ENCODE data around the gene KDM4D.
A peak's percentile ranks its signal among the peaks of the same experiment; 100 is the strongest.
"Not testable (repeated sequence)": the region's sequence is repeated elsewhere in the genome, so short reads cannot be mapped to it uniquely, and the experiment has no call there.

The KDM4D gene

GRCh38 chr11:94958121-94958696, 15.3 kb upstream of the KDM4D start:
- DNase-seq = no peak

GRCh38 chr11:94959179-94959578, 14.3 kb upstream of the KDM4D start:
- no peak for DNase-seq

DNA sequence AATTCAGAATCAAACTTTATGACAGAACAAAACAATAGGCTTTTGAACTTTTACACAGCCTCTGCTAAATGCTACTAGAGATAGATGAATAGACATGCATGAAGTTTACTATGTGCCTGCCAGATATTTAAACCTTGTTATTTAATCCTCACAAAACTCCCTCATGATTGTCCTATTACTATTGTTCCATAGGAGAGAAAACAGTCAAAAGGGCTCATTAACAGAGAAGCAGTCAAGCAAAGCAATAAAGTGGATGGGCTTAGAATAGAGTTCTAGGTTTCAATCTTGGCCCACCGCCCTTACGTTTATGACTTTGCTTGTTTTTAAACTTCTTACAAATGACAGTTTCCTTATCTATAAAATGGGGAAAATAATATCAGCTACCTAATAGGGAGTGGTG, 13.0 kb upstream of the KDM4D start:
- no peak for DNase-seq

DNA sequence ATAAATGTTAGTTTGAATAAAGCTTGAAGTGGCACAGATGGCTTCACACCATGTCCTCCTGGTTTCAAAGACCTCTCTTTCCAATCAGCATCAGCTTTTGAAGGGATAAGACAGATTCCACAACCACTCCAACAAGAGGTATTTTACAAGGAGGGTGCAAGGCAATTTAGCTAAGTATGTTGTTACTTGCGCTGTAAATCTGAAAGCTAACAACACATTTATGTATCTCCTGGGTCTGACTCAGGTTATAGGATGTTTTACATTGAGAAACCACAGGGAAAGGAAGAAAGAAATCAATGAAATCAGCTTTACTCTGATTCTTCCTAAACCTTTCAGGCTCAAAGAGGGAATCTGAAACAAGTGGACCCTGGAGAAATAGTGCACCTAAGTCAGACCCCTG, 12.3 kb upstream of the KDM4D start:
- DNase-seq = no peak

DNA sequence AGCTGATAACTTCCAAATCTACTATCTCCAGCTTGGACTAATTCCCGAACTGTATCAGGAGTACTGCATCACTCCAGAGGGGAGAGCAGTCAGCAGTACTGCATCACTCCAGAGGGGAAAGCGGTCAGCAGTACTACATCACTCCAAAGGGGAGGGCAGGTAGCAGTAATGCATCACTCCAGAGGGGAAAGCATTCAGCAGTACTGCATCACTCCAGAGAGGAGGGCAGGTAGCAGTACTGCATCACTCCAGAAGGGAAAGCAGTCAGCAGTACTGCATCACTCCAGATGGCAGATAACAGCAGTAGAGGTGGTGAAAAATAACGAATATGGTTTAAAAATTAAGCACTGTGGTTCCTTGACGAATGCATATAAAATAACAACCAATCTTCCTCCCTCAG, 8.6 kb upstream of the KDM4D start:
- DNase-seq = no peak

GRCh38 chr11:94968334-94968958, 5.1 kb upstream of the KDM4D start:
- peak; percentile 37 to 41 for DNase-seq

GRCh38 chr11:94972700-94973098, 810 bp upstream of the KDM4D start:
- no peak for DNase-seq

GRCh38 chr11:94974178-94974577, 669 bp downstream of the KDM4D start:
- DNase-seq = no peak

- no peak for DNase-seq
Measured at GRCh38 chr11:94975599-94975998, 2.1 kb downstream of the KDM4D start.

DNA sequence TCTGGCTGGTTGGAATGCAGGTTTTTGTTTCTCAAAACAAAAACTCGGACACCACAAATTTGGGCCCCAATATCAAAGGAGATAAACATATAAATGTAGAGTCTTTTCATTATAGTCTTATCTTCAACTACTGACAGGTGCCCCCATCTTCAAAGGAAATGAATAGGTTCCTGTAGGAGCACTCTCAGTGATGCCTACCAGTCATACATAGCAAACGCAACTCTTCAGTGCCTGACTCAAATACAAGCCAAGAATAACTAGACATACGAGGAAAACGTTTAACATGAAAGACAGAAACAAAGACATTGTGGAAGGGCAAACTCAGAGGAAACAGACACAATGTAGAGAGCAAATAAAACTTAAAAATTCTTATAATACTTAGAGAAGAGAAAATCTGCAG, 13.9 kb downstream of the KDM4D start:
- no peak for DNase-seq

GRCh38 chr11:94988748-94989147, 15.2 kb downstream of the KDM4D start:
- DNase-seq = no peak

- no peak for DNase-seq
Measured at GRCh38 chr11:94993400-94993943, 20.0 kb downstream of the KDM4D start.

- no peak for DNase-seq
Measured at GRCh38 chr11:94997437-94997836, 23.9 kb downstream of the KDM4D start.

- no peak for DNase-seq
Measured at GRCh38 chr11:94998285-94998684, 24.8 kb downstream of the KDM4D start.

DNA sequence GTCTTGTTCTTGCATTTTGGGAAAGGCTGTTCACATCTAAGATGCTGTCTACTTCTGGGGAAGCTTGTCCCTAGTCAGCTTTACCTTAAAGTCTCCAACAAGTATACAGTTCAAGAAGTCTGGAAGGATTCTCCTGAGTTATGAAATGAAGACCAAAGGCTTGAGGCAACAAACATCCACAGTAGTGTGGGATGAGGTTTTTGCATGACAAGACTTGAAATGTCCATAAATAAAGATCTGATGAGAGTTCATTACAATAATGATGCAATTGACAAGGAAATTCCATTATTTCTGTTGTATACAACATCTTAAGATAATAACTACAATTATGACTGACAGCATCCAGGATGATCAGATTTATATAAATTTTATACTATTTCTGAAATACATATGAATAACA, 30.2 kb downstream of the KDM4D start:
- DNase-seq = no peak

GRCh38 chr11:95005642-95006041, 32.1 kb downstream of the KDM4D start:
- no peak for DNase-seq

GRCh38 chr11:95011376-95011775, 37.9 kb downstream of the KDM4D start:
- DNase-seq = no peak

GRCh38 chr11:95014184-95014821, 40.8 kb downstream of the KDM4D start:
- no peak for DNase-seq

DNA sequence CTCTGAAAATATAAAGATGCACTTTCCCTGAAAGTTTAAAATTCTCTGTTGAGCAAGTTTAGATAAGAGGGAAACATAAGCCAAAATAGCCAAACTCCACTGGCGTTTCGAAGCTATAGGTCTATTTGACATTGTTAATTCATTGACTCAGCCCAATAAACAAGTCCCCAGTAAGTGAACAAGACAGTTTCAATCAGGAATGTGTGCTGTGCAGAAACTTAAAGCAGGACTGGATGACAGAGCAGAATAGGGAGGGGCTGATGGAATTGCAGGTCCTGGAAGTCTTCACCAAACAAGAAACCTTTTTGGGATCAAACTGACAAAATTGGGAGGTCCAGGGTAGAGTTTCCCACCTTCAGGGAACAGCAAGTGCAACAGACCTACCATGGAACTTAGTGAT, 42.6 kb downstream of the KDM4D start:
- DNase-seq = no peak

GRCh38 chr11:95021468-95021867, 48.0 kb downstream of the KDM4D start:
- not testable (repeated sequence) for DNase-seq

GRCh38 chr11:95024958-95025357, 51.4 kb downstream of the KDM4D start, which contains the start of gene KDM4E:
Gene KDM4E, plus strand, starts transcription at chr11:95025258. Its CDS starts 300 bp downstream, at chr11:95025558.
- DNase-seq = no peak

GRCh38 chr11:95025594-95025993, 52.1 kb downstream of the KDM4D start:
- not testable (repeated sequence) for DNase-seq

- no peak for DNase-seq
Measured at GRCh38 chr11:95028357-95028756, 54.8 kb downstream of the KDM4D start.

- DNase-seq = no peak
Measured at GRCh38 chr11:95033051-95033450, 59.5 kb downstream of the KDM4D start.
